Stimulated activated naive CD8-positive, alpha-beta T cell treated with anti-CD3 and anti-CD28 coated beads, Interleukin-15, Interleukin-2, amounts not matched to agents 100 ng/mL and 50 ng/mL, for 24 hours (primary cell): ENCODE results near the gene UPF2.

Source experiments
- H3K27ac Mint-ChIP-seq: one replicate; pipeline ENCODE4 v1.8.0; 2021; ENCODE audit warnings: mild to moderate bottlenecking, mixed read lengths
- H3K27me3 Mint-ChIP-seq: one replicate; pipeline ENCODE4 v1.8.0; 2021; ENCODE audit warnings: mixed read lengths
- H3K36me3 Mint-ChIP-seq: one replicate; pipeline ENCODE4 v1.8.0; 2021; ENCODE audit warnings: low read depth, mixed read lengths
- H3K4me1 Mint-ChIP-seq: one replicate; pipeline ENCODE4 v1.8.0; 2021; ENCODE audit warnings: low read depth, mixed read lengths
- H3K4me3 Mint-ChIP-seq: one replicate; pipeline ENCODE4 v1.8.0; 2021; ENCODE audit warnings: mild to moderate bottlenecking, mixed read lengths
- H3K9me3 Mint-ChIP-seq: one replicate; pipeline ENCODE4 v1.8.0; 2021; ENCODE audit warnings: mixed read lengths

Gene UPF2

GRCh38 chr10:11881030-11881476 is 161.6 kb downstream of the UPF2 start:
- Mint-ChIP-seq H3K27me3 (no peaks in the 10 kb centered on the region), H3K36me3 (no peaks in the 10 kb centered on the region), H3K9me3 (no peaks in the 10 kb centered on the region), H3K27ac (no peak overlapping the region), H3K4me1 (peaks cover 4% of the 10 kb centered on the region), H3K4me3 (no peak overlapping the region)

- no peaks in the 10 kb centered on the region for H3K9me3 Mint-ChIP-seq
- no peak overlapping the region for H3K27ac Mint-ChIP-seq
- no peaks in the 10 kb centered on the region for H3K36me3 Mint-ChIP-seq
- no peaks in the 10 kb centered on the region for H3K27me3 Mint-ChIP-seq
- H3K4me3 Mint-ChIP-seq, result no peak overlapping the region
- H3K4me1 Mint-ChIP-seq, result peaks cover 7% of the 10 kb centered on the region
These were observed 162.2 kb downstream of the UPF2 start for GRCh38 chr10:11880151-11881029.

GRCh38 chr10:11879387-11880094 is 163.1 kb downstream of the UPF2 start:
- no peaks in the 10 kb centered on the region for H3K27me3 Mint-ChIP-seq
- H3K9me3 Mint-ChIP-seq, result no peaks in the 10 kb centered on the region
- H3K4me1 Mint-ChIP-seq, result peaks cover 15% of the 10 kb centered on the region
- no peak overlapping the region for H3K27ac Mint-ChIP-seq
- H3K36me3 Mint-ChIP-seq, result no peaks in the 10 kb centered on the region
- H3K4me3 Mint-ChIP-seq, result no peak overlapping the region

DNA sequence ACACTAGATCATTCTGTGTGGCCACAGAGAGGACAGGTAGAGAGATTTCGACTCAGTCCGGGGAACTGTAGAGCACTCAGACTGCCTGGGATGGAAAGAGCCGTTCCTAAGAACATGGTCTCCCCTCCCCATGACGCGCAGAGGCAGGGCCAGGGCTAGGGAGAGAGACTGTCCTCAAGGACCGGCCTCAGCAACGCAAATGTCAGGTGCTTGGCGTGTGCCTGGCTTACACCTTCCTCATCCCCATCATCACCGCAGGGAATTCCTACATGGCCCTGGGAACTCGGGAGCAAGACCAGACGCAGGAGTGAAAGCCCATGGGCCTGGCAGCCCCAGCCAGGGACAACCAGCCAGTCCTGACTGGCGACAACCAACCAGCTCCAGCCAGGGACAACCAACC is 163.8 kb downstream of the UPF2 start:
- no peaks in the 10 kb centered on the region for H3K9me3 Mint-ChIP-seq
- H3K36me3 Mint-ChIP-seq, result no peaks in the 10 kb centered on the region
- no peaks in the 10 kb centered on the region for H3K27me3 Mint-ChIP-seq
- H3K4me1 Mint-ChIP-seq, result peaks cover 20% of the 10 kb centered on the region
- H3K27ac Mint-ChIP-seq, result no peak overlapping the region
- no peak overlapping the region for H3K4me3 Mint-ChIP-seq

- no peak overlapping the region for H3K4me3 Mint-ChIP-seq
- H3K9me3 Mint-ChIP-seq, result no peaks in the 10 kb centered on the region
- no peak overlapping the region for H3K27ac Mint-ChIP-seq
- no peaks in the 10 kb centered on the region for H3K36me3 Mint-ChIP-seq
- peaks cover 18% of the 10 kb centered on the region for H3K4me1 Mint-ChIP-seq
- peaks cover 6% of the 10 kb centered on the region for H3K27me3 Mint-ChIP-seq
These were observed 165.1 kb downstream of the UPF2 start for GRCh38 chr10:11877591-11877905.

DNA sequence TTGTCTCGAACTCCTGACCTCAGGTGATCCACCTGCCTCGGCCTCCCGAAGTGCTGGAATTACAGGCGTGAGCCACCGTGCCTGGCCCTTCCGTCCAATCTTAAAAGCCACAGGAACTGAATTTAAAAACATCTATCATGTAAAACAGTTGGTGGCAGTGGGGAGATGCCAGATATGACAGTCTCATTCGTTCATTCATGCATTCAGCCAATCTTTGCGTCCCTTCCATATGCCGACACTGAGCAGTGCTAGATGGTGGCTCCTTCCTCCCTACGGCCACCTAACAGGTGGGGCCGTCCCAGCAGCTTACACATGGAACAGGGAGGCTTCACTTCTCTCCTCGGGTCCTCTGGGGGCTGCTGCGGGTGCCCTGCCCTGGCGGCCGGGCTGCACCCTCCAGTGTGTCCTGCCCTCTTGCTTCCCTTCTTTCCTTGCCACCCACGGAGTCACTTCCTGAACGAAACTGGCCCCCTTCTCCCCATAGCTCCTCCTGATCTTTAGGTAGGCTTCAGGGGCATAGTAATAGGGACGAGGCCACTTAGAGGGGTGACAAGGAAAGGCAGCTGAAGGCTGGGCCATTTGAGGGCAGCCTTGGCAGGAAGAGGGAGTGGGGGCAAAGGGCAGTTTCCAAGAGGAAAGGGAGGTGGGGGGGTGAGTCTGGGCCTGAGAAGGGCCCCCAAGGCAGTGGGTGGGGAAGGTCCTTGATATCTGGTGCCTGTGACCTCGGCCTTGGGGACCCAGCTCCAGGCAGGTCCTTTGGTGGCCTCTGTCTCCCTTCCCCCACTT is 165.6 kb downstream of the UPF2 start:
- no peaks in the 10 kb centered on the region for H3K9me3 Mint-ChIP-seq
- H3K27ac Mint-ChIP-seq, result no peak overlapping the region
- no peak overlapping the region for H3K4me3 Mint-ChIP-seq
- peaks cover 17% of the 10 kb centered on the region for H3K4me1 Mint-ChIP-seq
- H3K36me3 Mint-ChIP-seq, result no peaks in the 10 kb centered on the region
- peaks cover 6% of the 10 kb centered on the region for H3K27me3 Mint-ChIP-seq

DNA sequence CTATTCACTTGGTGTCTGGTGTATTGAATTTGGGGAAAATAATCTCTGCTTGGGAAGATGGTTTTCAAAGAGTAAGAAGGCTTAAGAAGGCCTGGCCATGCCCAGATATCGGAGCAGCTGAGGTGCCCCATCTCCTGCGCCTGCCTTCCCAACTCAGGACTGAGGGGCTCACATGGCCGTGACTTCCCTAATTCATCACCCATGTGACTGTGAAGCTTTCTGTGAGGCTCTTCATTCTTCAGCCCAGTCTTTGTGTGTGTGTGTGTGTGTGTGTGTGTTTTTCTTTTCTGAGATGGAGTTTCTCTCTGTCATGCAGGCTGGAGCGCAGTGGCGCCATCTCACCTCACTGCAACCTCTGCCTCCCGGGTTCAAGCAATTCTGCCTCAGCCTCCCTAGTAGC is 166.3 kb downstream of the UPF2 start:
- Mint-ChIP-seq H3K27me3 (peaks cover 6% of the 10 kb centered on the region), H3K4me3 (no peak overlapping the region), H3K36me3 (no peaks in the 10 kb centered on the region), H3K4me1 (peaks cover 20% of the 10 kb centered on the region), H3K9me3 (no peaks in the 10 kb centered on the region), H3K27ac (no peak overlapping the region)

GRCh38 chr10:11875494-11876281 is 166.9 kb downstream of the UPF2 start:
- Mint-ChIP-seq H3K9me3 (no peaks in the 10 kb centered on the region), H3K4me1 (peaks cover 22% of the 10 kb centered on the region), H3K27me3 (peaks cover 8% of the 10 kb centered on the region), H3K36me3 (no peaks in the 10 kb centered on the region), H3K27ac (no peak overlapping the region), H3K4me3 (no peak overlapping the region)

- no peak overlapping the region for H3K27ac Mint-ChIP-seq
- no peak overlapping the region for H3K4me3 Mint-ChIP-seq
- H3K27me3 Mint-ChIP-seq, result peaks cover 9% of the 10 kb centered on the region
- H3K36me3 Mint-ChIP-seq, result no peaks in the 10 kb centered on the region
- no peaks in the 10 kb centered on the region for H3K9me3 Mint-ChIP-seq
- peaks cover 22% of the 10 kb centered on the region for H3K4me1 Mint-ChIP-seq
These were observed 167.8 kb downstream of the UPF2 start for GRCh38 chr10:11874568-11875493.

DNA sequence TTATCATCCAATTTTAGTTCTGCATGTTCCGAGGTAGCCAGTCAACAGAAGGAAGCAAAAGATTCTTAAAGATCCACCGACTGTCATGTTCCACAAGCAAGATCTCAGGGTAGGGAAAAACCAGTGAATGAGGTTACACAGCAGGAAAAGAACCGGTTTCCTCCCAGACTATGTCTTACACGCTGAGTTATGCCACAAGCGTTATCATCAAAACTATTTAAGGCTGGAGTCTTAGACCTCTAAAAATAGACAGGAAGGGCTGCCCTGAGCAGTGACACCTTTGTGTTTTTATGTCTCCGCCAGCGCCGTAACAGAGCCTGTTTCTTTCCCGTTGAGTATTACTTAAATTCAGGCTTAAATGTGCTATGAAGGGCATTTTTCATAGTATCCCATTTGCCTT is 171.1 kb downstream of the UPF2 start:
- H3K27ac Mint-ChIP-seq, result no peak overlapping the region
- peaks cover 9% of the 10 kb centered on the region for H3K27me3 Mint-ChIP-seq
- H3K4me1 Mint-ChIP-seq, result peaks cover 22% of the 10 kb centered on the region
- H3K36me3 Mint-ChIP-seq, result no peaks in the 10 kb centered on the region
- H3K4me3 Mint-ChIP-seq, result no peak overlapping the region
- H3K9me3 Mint-ChIP-seq, result no peaks in the 10 kb centered on the region

GRCh38 chr10:11870900-11871400 is 171.7 kb downstream of the UPF2 start:
- Mint-ChIP-seq H3K27me3 (peaks cover 9% of the 10 kb centered on the region), H3K4me3 (no peak overlapping the region), H3K36me3 (no peaks in the 10 kb centered on the region), H3K27ac (no peak overlapping the region), H3K9me3 (no peaks in the 10 kb centered on the region), H3K4me1 (peaks cover 22% of the 10 kb centered on the region)

GRCh38 chr10:11870461-11870780 is 172.2 kb downstream of the UPF2 start:
- H3K9me3 Mint-ChIP-seq, result no peaks in the 10 kb centered on the region
- H3K36me3 Mint-ChIP-seq, result no peaks in the 10 kb centered on the region
- no peak overlapping the region for H3K4me3 Mint-ChIP-seq
- H3K4me1 Mint-ChIP-seq, result peaks cover 19% of the 10 kb centered on the region
- no peak overlapping the region for H3K27ac Mint-ChIP-seq
- H3K27me3 Mint-ChIP-seq, result peaks cover 9% of the 10 kb centered on the region
